ENCODE measurements around the gene DNAH7.
A peak's percentile ranks its signal among the peaks of the same experiment; 100 is the strongest.

The DNAH7 gene

GRCh38 chr2:195863121-195863520 lies 205.5 kb downstream of the DNAH7 start:
- DNase-seq (ENCODE audit: low spot score): no peak

GRCh38 chr2:195861821-195862220 lies 206.8 kb downstream of the DNAH7 start:
- peak; percentile 45 for DNase-seq (ENCODE audit: low spot score)

GRCh38 chr2:195859513-195859912 lies 209.1 kb downstream of the DNAH7 start:
- no peak for DNase-seq (ENCODE audit: low spot score)

- no peak for DNase-seq (ENCODE audit: low spot score)
Observed at GRCh38 chr2:195857132-195857531, 211.5 kb downstream of the DNAH7 start.

DNA sequence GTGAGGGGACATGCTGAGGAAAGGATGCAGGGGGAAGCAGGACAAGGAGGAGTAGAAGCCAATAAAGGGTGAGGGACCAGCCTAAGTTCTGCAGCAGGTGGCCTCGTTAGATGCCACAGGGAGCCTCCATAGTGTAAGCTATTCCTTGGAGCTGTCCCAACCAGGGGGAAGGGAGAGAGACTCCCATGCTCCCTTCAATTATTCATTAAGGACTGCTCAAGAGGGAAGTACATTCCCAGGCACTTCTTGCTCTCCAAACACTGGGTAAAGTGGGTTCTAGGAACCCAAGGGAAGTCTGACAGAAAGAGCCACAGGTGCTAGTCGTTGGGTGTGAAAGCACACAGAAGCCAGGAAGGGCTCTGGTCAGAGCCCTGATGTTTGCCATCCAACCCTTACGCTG lies 217.9 kb downstream of the DNAH7 start:
- no peak for DNase-seq (ENCODE audit: low spot score)

- DNase-seq (ENCODE audit: low spot score): no peak
Observed at GRCh38 chr2:195848119-195848899, 220.3 kb downstream of the DNAH7 start.

- no peak for DNase-seq (ENCODE audit: low spot score)
Observed at GRCh38 chr2:195842932-195843331, 225.7 kb downstream of the DNAH7 start.

DNA sequence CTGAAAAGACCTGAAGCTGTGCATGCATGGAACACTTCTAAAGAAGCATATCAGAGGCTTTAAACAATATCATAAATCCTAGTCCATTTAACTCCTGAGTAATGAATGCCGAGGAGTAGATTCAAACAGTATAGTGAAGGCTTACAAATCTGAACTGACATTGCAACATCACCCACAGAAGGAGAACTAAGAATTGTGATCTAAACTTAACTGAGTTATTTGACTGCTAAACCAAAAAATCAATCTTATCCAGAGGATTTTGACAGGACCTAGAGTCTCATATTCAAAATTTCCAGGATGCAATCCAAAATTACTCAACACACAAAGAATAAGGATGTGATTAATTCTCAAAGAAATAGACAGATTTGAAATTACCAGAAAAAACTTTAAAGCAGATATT lies 230.6 kb downstream of the DNAH7 start:
- DNase-seq (ENCODE audit: low spot score): no peak

DNA sequence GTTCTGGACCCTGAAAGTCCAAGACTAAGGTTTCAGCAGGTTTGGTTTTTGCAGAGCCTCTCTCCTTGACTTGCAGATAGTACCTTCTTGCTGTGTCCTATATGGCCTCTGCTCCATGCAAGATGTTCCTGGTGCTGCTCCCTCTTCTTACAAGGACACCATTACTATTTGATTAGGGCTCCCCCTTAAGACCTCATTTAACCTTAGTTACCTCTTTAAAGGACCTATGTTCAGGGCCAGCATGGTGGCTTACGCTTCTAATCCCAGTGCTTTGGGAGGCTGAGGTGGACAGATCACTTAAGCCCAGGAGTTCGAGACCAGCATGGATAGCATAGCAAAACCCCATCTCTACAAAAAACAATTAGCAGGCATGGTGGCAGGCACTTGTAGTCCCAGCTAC lies 232.6 kb downstream of the DNAH7 start:
- no peak for DNase-seq (ENCODE audit: low spot score)

- no peak for DNase-seq (ENCODE audit: low spot score)
Observed at GRCh38 chr2:195834836-195835235, 233.8 kb downstream of the DNAH7 start.

- DNase-seq (ENCODE audit: low spot score): no peak
Observed at GRCh38 chr2:195830968-195831950, 237.4 kb downstream of the DNAH7 start.

- DNase-seq (ENCODE audit: low spot score): no peak
Observed at GRCh38 chr2:195824478-195824877, 244.2 kb downstream of the DNAH7 start.

- DNase-seq (ENCODE audit: low spot score): no peak
Observed at GRCh38 chr2:195823206-195823605, 245.4 kb downstream of the DNAH7 start.

DNA sequence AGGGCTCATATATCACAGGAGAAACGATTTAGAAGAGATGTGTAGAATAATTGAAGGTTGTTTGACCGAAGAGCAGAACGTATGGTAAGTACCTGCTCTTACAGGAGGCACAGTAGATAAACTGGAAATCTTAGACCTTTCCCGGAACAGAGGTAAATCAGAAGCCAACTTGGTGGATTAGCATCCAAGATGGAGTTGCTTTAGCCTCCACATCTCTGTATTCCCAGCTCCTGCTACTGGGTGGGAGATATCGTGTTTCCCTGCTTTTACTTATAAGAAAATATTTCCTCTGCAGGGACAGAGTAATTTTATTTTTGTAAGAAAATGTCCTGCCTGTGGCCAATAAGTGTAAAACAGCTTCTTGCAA lies 247.1 kb downstream of the DNAH7 start:
- no peak for DNase-seq (ENCODE audit: low spot score)

DNA sequence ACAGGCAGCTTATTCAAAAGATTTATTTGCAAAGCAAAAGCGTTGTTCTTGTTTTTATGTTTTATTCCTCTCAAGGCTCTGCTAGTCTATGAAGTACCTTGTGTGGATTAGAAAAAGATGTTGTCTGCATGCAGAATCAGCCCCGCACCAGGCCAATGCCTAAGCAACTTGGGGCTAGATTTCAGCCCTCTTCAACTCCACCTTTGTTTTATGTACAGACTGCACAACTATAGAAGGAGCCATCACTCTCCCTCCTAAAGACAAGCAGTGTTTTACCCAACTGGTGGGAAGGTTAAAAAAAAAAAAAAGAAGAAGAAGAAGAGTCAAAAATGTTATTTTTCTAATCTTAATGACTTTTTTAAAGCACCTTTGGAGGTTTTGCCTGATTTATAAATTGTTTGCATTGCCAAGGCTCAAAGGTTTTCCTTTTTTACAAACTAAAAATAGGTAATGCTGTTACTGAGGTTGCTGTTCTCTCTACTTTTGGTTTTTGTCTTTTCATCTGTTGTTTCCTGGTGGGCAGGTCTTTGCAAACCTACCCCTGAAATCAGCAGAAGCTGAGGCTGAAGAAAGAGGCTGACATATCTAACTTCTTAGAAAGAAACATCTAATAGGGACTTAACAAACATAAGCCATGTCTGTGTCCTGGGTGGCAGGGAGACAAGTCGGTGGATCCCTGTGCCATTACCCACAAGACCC lies 247.6 kb downstream of the DNAH7 start:
- DNase-seq (ENCODE audit: low spot score): no peak

GRCh38 chr2:195820373-195820772 lies 248.3 kb downstream of the DNAH7 start:
- DNase-seq (ENCODE audit: low spot score): peak; percentile 47

DNA sequence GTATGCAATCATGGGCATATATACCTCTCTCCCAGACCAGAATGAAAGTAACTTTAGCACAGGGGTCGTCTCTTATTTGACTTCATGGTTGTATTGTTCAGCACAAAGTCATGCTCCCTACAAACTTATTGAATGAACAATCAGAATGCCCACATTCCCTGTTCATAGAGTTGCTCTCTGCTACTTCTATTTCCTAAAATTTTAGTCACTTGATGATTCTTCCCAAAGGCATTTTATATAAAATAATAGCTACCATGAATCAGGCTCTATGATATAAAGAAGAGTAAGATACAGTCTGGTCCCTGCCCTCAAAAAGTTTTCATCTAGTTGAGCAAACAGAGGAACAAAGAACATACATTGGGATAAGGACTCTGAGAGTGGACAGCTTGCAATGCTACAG lies 249.4 kb downstream of the DNAH7 start:
- no peak for DNase-seq (ENCODE audit: low spot score)

- DNase-seq (ENCODE audit: low spot score): no peak
Observed at GRCh38 chr2:195818526-195818925, 250.1 kb downstream of the DNAH7 start.

DNA sequence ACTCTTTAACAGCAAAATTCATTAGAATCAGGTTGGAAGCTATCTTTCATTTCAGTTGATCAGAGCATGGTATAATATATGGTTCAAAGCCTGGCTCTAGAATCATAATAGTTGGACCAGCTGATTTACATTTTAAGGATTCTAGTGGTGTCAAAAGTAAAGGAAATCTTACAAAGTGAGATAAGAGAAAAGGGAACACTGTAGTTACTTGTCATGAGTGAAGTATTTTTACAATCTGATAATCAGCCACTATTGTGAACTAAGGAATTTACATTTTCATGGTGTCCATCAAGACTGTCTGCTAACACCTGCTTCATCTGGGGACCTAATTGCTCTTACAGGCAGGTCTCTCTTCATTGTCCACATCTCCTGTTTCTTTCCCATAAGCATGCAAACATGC lies 250.5 kb downstream of the DNAH7 start:
- DNase-seq (ENCODE audit: low spot score): no peak

GRCh38 chr2:195815083-195815482 lies 253.6 kb downstream of the DNAH7 start:
- no peak for DNase-seq (ENCODE audit: low spot score)

DNA sequence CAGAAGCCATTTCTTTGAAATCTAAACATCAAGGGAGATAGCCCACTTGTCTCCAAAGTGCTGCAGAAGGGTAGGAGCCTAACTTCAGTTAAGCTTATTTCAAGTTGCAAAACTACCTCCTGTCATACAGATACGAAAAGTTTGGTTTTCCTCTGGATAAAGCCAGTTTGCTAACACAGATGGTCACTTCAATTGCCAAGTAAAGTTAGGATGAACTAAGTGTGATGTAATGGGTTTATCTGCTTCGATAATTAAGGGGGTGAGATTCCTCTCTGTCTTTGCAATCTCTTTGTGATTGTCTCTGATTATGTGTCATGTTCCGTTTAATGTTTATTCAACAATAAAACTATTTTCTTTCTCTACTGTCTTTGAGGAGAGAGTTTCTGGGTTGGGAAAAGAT lies 255.2 kb downstream of the DNAH7 start:
- DNase-seq (ENCODE audit: low spot score): no peak

GRCh38 chr2:195810340-195811098 lies 258.1 kb downstream of the DNAH7 start:
- no peak for DNase-seq (ENCODE audit: low spot score)

Measured in AG20443 (cell line).